ENCODE results near the gene HK1.

GRCh38 chr10:69417542-69417941 is 139.2 kb downstream of the HK1 start:
- TF ChIP-seq, protein P1, sequence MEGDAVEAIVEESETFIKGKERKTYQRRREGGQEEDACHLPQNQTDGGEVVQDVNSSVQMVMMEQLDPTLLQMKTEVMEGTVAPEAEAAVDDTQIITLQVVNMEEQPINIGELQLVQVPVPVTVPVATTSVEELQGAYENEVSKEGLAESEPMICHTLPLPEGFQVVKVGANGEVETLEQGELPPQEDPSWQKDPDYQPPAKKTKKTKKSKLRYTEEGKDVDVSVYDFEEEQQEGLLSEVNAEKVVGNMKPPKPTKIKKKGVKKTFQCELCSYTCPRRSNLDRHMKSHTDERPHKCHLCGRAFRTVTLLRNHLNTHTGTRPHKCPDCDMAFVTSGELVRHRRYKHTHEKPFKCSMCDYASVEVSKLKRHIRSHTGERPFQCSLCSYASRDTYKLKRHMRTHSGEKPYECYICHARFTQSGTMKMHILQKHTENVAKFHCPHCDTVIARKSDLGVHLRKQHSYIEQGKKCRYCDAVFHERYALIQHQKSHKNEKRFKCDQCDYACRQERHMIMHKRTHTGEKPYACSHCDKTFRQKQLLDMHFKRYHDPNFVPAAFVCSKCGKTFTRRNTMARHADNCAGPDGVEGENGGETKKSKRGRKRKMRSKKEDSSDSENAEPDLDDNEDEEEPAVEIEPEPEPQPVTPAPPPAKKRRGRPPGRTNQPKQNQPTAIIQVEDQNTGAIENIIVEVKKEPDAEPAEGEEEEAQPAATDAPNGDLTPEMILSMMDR (CRISPR knock-in tag; IDR thresholded peaks at IDR 0.05) = no peak
- TF ChIP-seq TAF1 (CRISPR knock-in tag; IDR thresholded peaks at IDR 0.05) (no peak), SRSF9 (IDR thresholded peaks at IDR 0.05; ENCODE audit: borderline replicate concordance, insufficient read depth, low read depth, low read length, poor library complexity, severe bottlenecking) (no peak), SMAD1 (CRISPR knock-in tag; IDR thresholded peaks at IDR 0.05; ENCODE audit: borderline replicate concordance, low read depth) (no peak), GLI4 (CRISPR knock-in tag; IDR thresholded peaks at IDR 0.05; ENCODE audit: borderline replicate concordance) (no peak), ZNF274 (CRISPR knock-in tag; IDR thresholded peaks at IDR 0.05) (no peak), NR2F6 (IDR thresholded peaks at IDR 0.05) (no peak), NR2F6 (CRISPR knock-in tag; IDR thresholded peaks at IDR 0.05) (no peak), THAP7 (CRISPR knock-in tag; IDR thresholded peaks at IDR 0.05) (no peak), ZNF782 (CRISPR knock-in tag; IDR thresholded peaks at IDR 0.05; ENCODE audit: borderline replicate concordance) (no peak), ATF4 (CRISPR knock-in tag; IDR thresholded peaks at IDR 0.05) (no peak)
- TF ChIP-seq, protein P2, sequence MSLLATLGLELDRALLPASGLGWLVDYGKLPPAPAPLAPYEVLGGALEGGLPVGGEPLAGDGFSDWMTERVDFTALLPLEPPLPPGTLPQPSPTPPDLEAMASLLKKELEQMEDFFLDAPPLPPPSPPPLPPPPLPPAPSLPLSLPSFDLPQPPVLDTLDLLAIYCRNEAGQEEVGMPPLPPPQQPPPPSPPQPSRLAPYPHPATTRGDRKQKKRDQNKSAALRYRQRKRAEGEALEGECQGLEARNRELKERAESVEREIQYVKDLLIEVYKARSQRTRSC (CRISPR knock-in tag; IDR thresholded peaks at IDR 0.05; ENCODE audit: low read depth) = no peak

Measured in HepG2 (cell line).